ENCODE results near the gene TPI1. TPM values are rescaled to one million over a fixed set of nuclear protein-coding genes. Genes with fewer than 3 reads are reported as not detected.

TPI1 gene
- total and polyA plus RNA-seq, 2 of the 8 experiments (the other 6 are each of a cell fraction or from before 2014, with no cell fraction given), result 910 to 3,018 TPM

GRCh38 chr12:6827437-6827911 is 39.9 kb upstream of the TPI1 start:
- FAIRE-seq (peak; percentile 96), DNase-seq (ENCODE audit: low read depth in 1 of 2, low spot score in 2 of 2) (peak in 1 of 2 experiments; percentile 91)
- H3K4ac ChIP-seq (replicated peaks; ENCODE audit: insufficient read length, low read depth, low read length), result no peak overlapping the region
- H4K8ac ChIP-seq (ENCODE audit: extremely low read depth, insufficient read depth, low read length), result peak overlapping the region; percentile 63; the same call in 1 of the 2 replicates
- peaks cover 0 to 9% (median 6%) of the 10 kb centered on the region in 4 experiments; a peak in 5 of 7 replicates for H3K27me3 ChIP-seq (replicated peaks in 1 of 4; ENCODE audit: control insufficient read depth in 3 of 4, extremely low read depth in 1 of 4, insufficient read depth in 3 of 4, low read length in 3 of 4)
- peak overlapping the region; percentile 76 for H3K18ac ChIP-seq (ENCODE audit: extremely low read depth, low read length)
- H3K56ac ChIP-seq (replicated peaks; ENCODE audit: insufficient read length, low read depth, low read length), result no peak overlapping the region
- no peak overlapping the region for H3K14ac ChIP-seq (ENCODE audit: insufficient read length)
- H3K27ac ChIP-seq (ENCODE audit: low read depth, low read length), result no peak overlapping the region
- CTCF ChIA-PET (ENCODE audit: partially characterized antibody), result interaction anchor here (0.5 to 23.7 kb wide), 11 partner anchors 8 to 465 kb away, joined by 3 to 532 read pairs (median 4); partner anchors contain the start of genes CD4, CDCA3, GNB3 and LAG3
- H4K20me1 ChIP-seq (replicated peaks in 1 of 2; ENCODE audit: control insufficient read depth in 1 of 2, insufficient read depth in 2 of 2, low read length in 2 of 2), result peaks cover 0 to 7% of the 10 kb centered on the region in 2 experiments
- peak overlapping the region; percentile 60; the same call in 1 of the 2 replicates for H2BK5ac ChIP-seq (ENCODE audit: low read depth, low read length)
- H3K79me2 ChIP-seq (ENCODE audit: control insufficient read depth in 1 of 2, insufficient read depth in 2 of 2, low read length in 2 of 2), result peaks cover 0 to 9% of the 10 kb centered on the region in 2 experiments; a peak in 1 of 4 replicates
- H3K23me2 ChIP-seq (ENCODE audit: low read depth, low read length), result peaks cover 17% of the 10 kb centered on the region
- H2BK20ac ChIP-seq (ENCODE audit: low read length), result no peak overlapping the region
- POLR2A ChIA-PET (ENCODE audit: partially characterized antibody), result interaction anchor here (0.8 to 27.1 kb wide), 13 partner anchors 8 to 213 kb away, joined by 3 to 388 read pairs (median 6); partner anchors contain the start of genes CDCA3, GNB3, MLF2 and PTMS
- H3K36me3 ChIP-seq (ENCODE audit: control insufficient read depth in 2 of 4, insufficient read depth in 4 of 4, low read length in 3 of 4), result peaks cover 5 to 18% (median 17%) of the 10 kb centered on the region in 4 experiments; a peak in 5 of 8 replicates
- no peak overlapping the region for H4K5ac ChIP-seq (ENCODE audit: insufficient read length, low read depth, low read length)
- no peak overlapping the region for H2AFZ ChIP-seq (ENCODE audit: low read length)
- peak overlapping the region; percentile 20 to 55 (median 38); a peak in 5 of 8 replicates for H3K4me3 ChIP-seq (ENCODE audit: extremely low read depth in 1 of 4, insufficient read depth in 2 of 4, low read depth in 3 of 4, low read length in 4 of 4)
- H3K23ac ChIP-seq (ENCODE audit: insufficient read length), result no peak overlapping the region
- H4K91ac ChIP-seq (replicated peaks; ENCODE audit: insufficient read length, low read length), result peak overlapping the region; percentile 69
- H3K4me2 ChIP-seq (ENCODE audit: insufficient read depth in 1 of 2, low read depth in 2 of 2, low read length in 2 of 2), result peak overlapping the region; percentile 66 to 77
- no peaks in the 10 kb centered on the region for H3K9me3 ChIP-seq (ENCODE audit: insufficient read depth in 2 of 2, low read depth in 1 of 2, low read length in 1 of 2)
- no peak overlapping the region for H3K9ac ChIP-seq (replicated peaks in 1 of 4; ENCODE audit: extremely low read depth in 1 of 4, low read depth in 3 of 4, low read length in 3 of 4)
- H2AK5ac ChIP-seq (ENCODE audit: low read depth, low read length), result 0 out of 2 replicates have a peak overlapping the region, but pooled peaks have one; percentile 1
- peaks cover 4 to 31% (median 21%) of the 10 kb centered on the region in 4 experiments for H3K4me1 ChIP-seq (replicated peaks in 1 of 4; ENCODE audit: control insufficient read depth in 3 of 4, insufficient read depth in 4 of 4, low read length in 3 of 4)
- no peak overlapping the region for H2BK120ac ChIP-seq (replicated peaks; ENCODE audit: low read depth, low read length)
- 9% methylated on average over 8 of the region's 8 CpGs; no CpG with 5 or more reads in 1 of the 2 experiments for WGBS, 2 experiments (ENCODE audit: extremely low coverage in 1 of 2, insufficient coverage in 1 of 2, insufficient read length in 1 of 2, insufficient replicate concordance in 2 of 2, low coverage in 1 of 2, low lambda C conversion rate in 2 of 2, missing lambda C conversion rate in 1 of 2)
- H3K79me1 ChIP-seq (ENCODE audit: low read depth, low read length), result peaks cover 4% of the 10 kb centered on the region
- H2BK15ac ChIP-seq (ENCODE audit: low read length), result 0 out of 2 replicates have a peak overlapping the region, but pooled peaks have one; percentile 48
- H2BK12ac ChIP-seq (ENCODE audit: low read depth, low read length), result no peak overlapping the region
- TF ChIP-seq POLR2A (IDR thresholded peaks at IDR 0.05; ENCODE audit: control extremely low read depth in 1 of 2, low read depth in 2 of 2, low read length in 2 of 2) (peak in 1 of 2 experiments; percentile 25; a peak in 2 of 3 replicates), BACH1 (IDR thresholded peaks at IDR 0.05; ENCODE audit: low read length) (no peak), CREB1 (IDR thresholded peaks at IDR 0.05) (no peak), MAFK (IDR thresholded peaks at IDR 0.05; ENCODE audit: low read depth, low read length) (no peak), TEAD4 (IDR thresholded peaks at IDR 0.05; ENCODE audit: low read depth, low read length) (no peak), JUN (IDR thresholded peaks at IDR 0.05; ENCODE audit: low read depth, low read length) (no peak), SRF (IDR thresholded peaks at IDR 0.05; ENCODE audit: low read depth, low read length) (no peak), FOSL1 (IDR thresholded peaks at IDR 0.05; ENCODE audit: insufficient read depth, low read depth, low read length) (no peak), SP4 (IDR thresholded peaks at IDR 0.05; ENCODE audit: low read length) (no peak), PHF8 (conservative IDR thresholded peaks at IDR 0.05; ENCODE audit: low read depth, low read length) (no peak), MAX (IDR thresholded peaks at IDR 0.05) (peak; percentile 85), GABPA (IDR thresholded peaks at IDR 0.05; ENCODE audit: borderline replicate concordance, insufficient read depth, low read length) (no peak), ATF3 (IDR thresholded peaks at IDR 0.05; ENCODE audit: insufficient read depth, low read depth, low read length) (no peak)

Data from H1 (cell line).